B cell (primary cell): Measurements from ENCODE around the gene E2F3. TPM values are rescaled to one million over a fixed set of nuclear protein-coding genes. Genes with fewer than 3 reads are reported as not detected.

ENCODE experiments used
- ATAC-seq: fragments of 200-7000 bp; cut with Tn5 transposase; one replicate; pipeline ENCODE4 v1.10.0; 2021; ENCODE audit warnings: low read depth, mild to moderate bottlenecking, moderate number of reproducible peaks, moderate library complexity
- CTCF ChIA-PET: fragments of 350-600 bp; sonication (Branson Sonifier 250); formaldehyde crosslinking; loops from one replicate; lab custom pipeline; 2021; ENCODE audit warnings: antibody characterized with exemption, inconsistent platforms; lab: Charles Lee
- POLR2A ChIA-PET: fragments of 350-600 bp; sonication (Branson Sonifier 250); formaldehyde crosslinking; loops from one replicate; lab custom pipeline; 2021; ENCODE audit warnings: antibody characterized with exemption; lab: Charles Lee
- DNase-seq: peaks from one replicate; pipeline ENCODE4 v3.0.0; 2013
- H2AFZ ChIP-seq: 2 replicates; pipeline ENCODE4 v1.6.1; 2012; ENCODE audit warnings: mild to moderate bottlenecking, low read depth, low read length; ENCODE audit not compliant: insufficient read depth, poor library complexity, severe bottlenecking
- H3K27ac ChIP-seq, 2 donors: 1 replicate in 1 of 2; 2 replicates in 1 of 2; pipeline ENCODE4 v1.5.1; 2012 to 2013; ENCODE audit warnings: low read length in 2 of 2, mild to moderate bottlenecking in 2 of 2, moderate library complexity in 1 of 2
- H3K27me3 ChIP-seq, 4 experiments: fragments of 200-600 bp in 1 of 4; sonication (generic) in 1 of 4; replicated peaks in 1 of 4; 1 replicate in 2 of 4; 2 replicates in 2 of 4; pipeline versions ENCODE4 v1.6.1 to v1.7.0; 2013 to 2016; ENCODE audit warnings: low read length in 3 of 4, mild to moderate bottlenecking in 2 of 4, mixed read lengths in 1 of 4, moderate library complexity in 1 of 4; ENCODE audit not compliant: insufficient read depth in 4 of 4, control insufficient read depth in 3 of 4; ENCODE audit errors: control extremely low read depth in 1 of 4
- H3K36me3 ChIP-seq, 2 experiments: replicated peaks in 1 of 2; 1 replicate in 1 of 2; 2 replicates in 1 of 2; pipeline versions ENCODE4 v1.6.1 to v1.7.1; 2013; ENCODE audit warnings: low read length in 1 of 2; ENCODE audit not compliant: insufficient read depth in 2 of 2, control insufficient read depth in 1 of 2; ENCODE audit errors: control extremely low read depth in 1 of 2, extremely low read depth in 1 of 2
- H3K4me1 ChIP-seq, 2 donors: fragments of 200-600 bp in 1 of 2; sonication (generic) in 1 of 2; 1 replicate in 1 of 2; 2 replicates in 1 of 2; pipeline versions ENCODE4 v1.5.1 to v1.6.1; 2013 to 2017; ENCODE audit warnings: low read length in 2 of 2; ENCODE audit not compliant: control insufficient read depth in 2 of 2, insufficient read depth in 2 of 2
- H3K4me2 ChIP-seq: replicated peaks from 2 replicates; pipeline ENCODE3; 2012; ENCODE audit warnings: mild to moderate bottlenecking, low read depth, low read length; ENCODE audit not compliant: poor library complexity, severe bottlenecking
- H3K4me3 ChIP-seq, 5 experiments: fragments of 200-600 bp in 1 of 5; sonication (generic) in 1 of 5; 1 replicate in 3 of 5; 2 replicates in 2 of 5; pipeline versions ENCODE4 v1.5.1 to v1.7.0; 2011 to 2016; ENCODE audit warnings: low read length in 4 of 5, mild to moderate bottlenecking in 4 of 5, low read depth in 2 of 5, control low read depth in 1 of 5, moderate library complexity in 1 of 5; ENCODE audit not compliant: insufficient read depth in 1 of 5; ENCODE audit errors: control extremely low read depth in 1 of 5, extremely low read depth in 1 of 5
- H3K79me2 ChIP-seq: fragments of 200-600 bp; sonication (generic); one replicate; pipeline ENCODE4 v1.6.0; 2016; ENCODE audit warnings: low read length; ENCODE audit not compliant: control insufficient read depth, insufficient read depth
- H3K9ac ChIP-seq: fragments of 200-600 bp; sonication (generic); 2 replicates; pipeline ENCODE4 v1.6.1; 2017; ENCODE audit warnings: mild to moderate bottlenecking, low read length, moderate library complexity
- H3K9me3 ChIP-seq, 3 donors: one replicate each; pipeline versions ENCODE4 v1.6.1 to v1.7.1; 2013; ENCODE audit warnings: low read length in 2 of 3; ENCODE audit not compliant: control insufficient read depth in 2 of 3, insufficient read depth in 1 of 3; ENCODE audit errors: control extremely low read depth in 1 of 3
- H4K20me1 ChIP-seq: 2 replicates; pipeline ENCODE4 v1.6.0; 2012; ENCODE audit warnings: mild to moderate bottlenecking, low read length; ENCODE audit not compliant: insufficient read depth, control insufficient read depth, poor library complexity, severe bottlenecking
- H3K27ac Mint-ChIP-seq: one replicate; pipeline ENCODE4 v1.8.0; 2021; ENCODE audit warnings: mixed read lengths
- H3K27me3 Mint-ChIP-seq: one replicate; pipeline ENCODE4 v1.8.0; 2021; ENCODE audit warnings: mixed read lengths
- H3K4me1 Mint-ChIP-seq: one replicate; pipeline ENCODE4 v1.8.0; 2021; ENCODE audit warnings: mixed read lengths
- H3K4me3 Mint-ChIP-seq: one replicate; pipeline ENCODE4 v1.8.0; 2021; ENCODE audit warnings: mixed read lengths
- H3K9me3 Mint-ChIP-seq: one replicate; pipeline ENCODE4 v1.8.0; 2022; ENCODE audit warnings: mixed read lengths; ENCODE audit not compliant: insufficient read depth
- CTCF ChIP-seq: fragments of 200-600 bp; IDR thresholded peaks from one replicate; pipeline ENCODE4 v1.8.0; 2022; ENCODE audit warnings: antibody characterized with exemption, mild to moderate bottlenecking
- EZH2 ChIP-seq: IDR thresholded peaks from 2 replicates; pipeline ENCODE4 v1.6.1; 2012; ENCODE audit warnings: borderline replicate concordance, low read depth, mild to moderate bottlenecking, moderate library complexity, low read length; ENCODE audit not compliant: insufficient read depth, poor library complexity, severe bottlenecking
- WGBS: methylation state at CpG from one replicate; pipeline ENCODE4 v1.1.5; 2013; ENCODE audit warnings: missing lambda C conversion rate; ENCODE audit not compliant: insufficient coverage; 5-methylcytosine and 5-hydroxymethylcytosine counted together
- intact Hi-C: fragments of 100-400 bp; cut with micrococcal nuclease; formaldehyde crosslinking; loops from one replicate; pipeline ENCODE4 v1.10.0; 2022
- polyA plus RNA-seq: library from polyadenylated mRNA; depleted of rRNA; stranded (reverse); fragments of >200 nt; gene quantifications from 2 replicates; pipeline ENCODE4 v1.2.3, GENCODE V29; 2012
- total RNA-seq, 2 donors: library from RNA; stranded (reverse); fragments of 120-200 nt in 1 of 2; gene quantifications; 1 replicate in 1 of 2; 2 replicates in 1 of 2; pipeline versions ENCODE4 v1.2.3 to v1.2.4, GENCODE V29; 2013 to 2022

The E2F3 gene
- total and polyA plus RNA-seq, 2 donors (not counting 1 experiment from before 2014, with no cell fraction given), result 2.2 to 8.3 TPM

GRCh38 chr6:20533746-20534294 lies 132.1 kb downstream of the E2F3 start:
- H2AFZ ChIP-seq, result peak overlapping the region; percentile 97
- POLR2A ChIA-PET, result no interaction called here
- peaks cover 2 to 5% of the 10 kb centered on the region in 2 experiments for H3K36me3 ChIP-seq
- intact Hi-C loops, result loop anchor here (1.0 kb wide), 2 partner anchors 133 to 1059 kb away; partner anchors contain the start of genes E2F3 and SOX4
- peak overlapping the region; percentile 70 for H3K4me2 ChIP-seq
- peaks cover 51% of the 10 kb centered on the region for H3K79me2 ChIP-seq
- H3K27ac Mint-ChIP-seq, result peak overlapping the region; percentile 97
- H3K27me3 ChIP-seq, result no peaks in the 10 kb centered on the region
- H3K4me3 ChIP-seq, result peak overlapping the region; percentile 86 to 92 (median 89)
- DNase-seq, result no peak
- H3K27ac ChIP-seq, result peak overlapping the region; percentile 88 to 94
- CTCF ChIA-PET, result interaction anchor here (0.6 to 2.8 kb wide), 11 partner anchors 8 to 314 kb away, joined by 3 to 16 read pairs (median 4); no protein-coding TSS in a partner anchor
- H3K9me3 Mint-ChIP-seq, result no peaks in the 10 kb centered on the region
- no peak for ATAC-seq
- H3K27me3 Mint-ChIP-seq, result no peaks in the 10 kb centered on the region
- no peak for TF ChIP-seq CTCF
- TF ChIP-seq EZH2, result no peak
- H3K9ac ChIP-seq, result peak overlapping the region; percentile 95
- H3K9me3 ChIP-seq, result no peaks in the 10 kb centered on the region
- peaks cover 14 to 17% of the 10 kb centered on the region in 2 donors for H3K4me1 ChIP-seq
- H3K4me3 Mint-ChIP-seq, result peak overlapping the region; percentile 96
- H4K20me1 ChIP-seq, result peaks cover 4% of the 10 kb centered on the region
- peaks cover 35% of the 10 kb centered on the region for H3K4me1 Mint-ChIP-seq
- no CpG with 5 or more reads among the region's 6 CpGs for WGBS
